ENCODE measurements around the gene TRABD2B.

TRABD2B gene

GRCh38 chr1:48021792-48022191 is 24.6 kb upstream of the TRABD2B start:
- no peak for DNase-seq

- no peak for DNase-seq
Observed at GRCh38 chr1:48019714-48020315, 22.6 kb upstream of the TRABD2B start.

GRCh38 chr1:48018799-48019198 is 21.6 kb upstream of the TRABD2B start:
- no peak for DNase-seq

- DNase-seq, result no peak
Observed at GRCh38 chr1:48017716-48018115, 20.5 kb upstream of the TRABD2B start.

- no peak for DNase-seq
Observed at GRCh38 chr1:48016515-48016914, 19.3 kb upstream of the TRABD2B start.

GRCh38 chr1:48013270-48013669 is 16.1 kb upstream of the TRABD2B start:
- DNase-seq, result no peak

GRCh38 chr1:48007047-48007446 is 9.9 kb upstream of the TRABD2B start:
- DNase-seq, result no peak

- no peak for DNase-seq
Observed at GRCh38 chr1:48006264-48006663, 9.1 kb upstream of the TRABD2B start.

- no peak for DNase-seq
Observed at GRCh38 chr1:48005253-48006117, 8.3 kb upstream of the TRABD2B start.

GRCh38 chr1:48003741-48004531 is 6.8 kb upstream of the TRABD2B start:
- no peak for DNase-seq

- no peak for DNase-seq
Observed at GRCh38 chr1:48002142-48002541, 5.0 kb upstream of the TRABD2B start.

GRCh38 chr1:48001696-48002095 is 4.5 kb upstream of the TRABD2B start:
- no peak for DNase-seq

GRCh38 chr1:48000883-48001282 is 3.7 kb upstream of the TRABD2B start:
- no peak for DNase-seq

- no peak for DNase-seq
Observed at GRCh38 chr1:47999097-47999496, 1.9 kb upstream of the TRABD2B start.

GRCh38 chr1:47998396-47998990 is 1.3 kb upstream of the TRABD2B start:
- no peak for DNase-seq

- no peak for DNase-seq
Observed at GRCh38 chr1:47996406-47997226, 569 bp downstream of the TRABD2B start.

GRCh38 chr1:47996060-47996405 is 1.2 kb downstream of the TRABD2B start:
- no peak for DNase-seq

- DNase-seq, result no peak
Observed at GRCh38 chr1:47995306-47996050, 1.7 kb downstream of the TRABD2B start.

GRCh38 chr1:47993881-47994625 is 3.1 kb downstream of the TRABD2B start:
- no peak for DNase-seq

GRCh38 chr1:47993416-47993740 is 3.8 kb downstream of the TRABD2B start:
- DNase-seq, result no peak

Data from activated CD4-positive, alpha-beta T cell treated with anti-CD3 and anti-CD28 coated beads for 4 hours (primary cell).